ENCODE data around the gene HOXB3.

GRCh38 chr17:48559840-48560817 lies 29.9 kb downstream of the HOXB3 start:
- TF ChIP-seq ZC3H10 (CRISPR knock-in tag; IDR thresholded peaks at IDR 0.05) (no peak), PATZ1 (CRISPR knock-in tag; IDR thresholded peaks at IDR 0.05; ENCODE audit: borderline replicate concordance) (no peak), CREB5 (CRISPR knock-in tag; IDR thresholded peaks at IDR 0.05; ENCODE audit: low read depth) (no peak), TSHZ2 (CRISPR knock-in tag; IDR thresholded peaks at IDR 0.05) (no peak)

All from SK-N-SH treated with all-trans-retinoic acid at 6 μM for 48 hours (cell line).